Astrocyte (in vitro differentiated cells and primary cell): ENCODE data around the gene CFAP99. TPM values are rescaled to one million over a fixed set of nuclear protein-coding genes. Genes with fewer than 3 reads are reported as not detected.

Experiments
- DNase-seq: peaks from one replicate; pipeline ENCODE4 v3.0.0-alpha.2; 2010; ENCODE audit warnings: low read depth
- FAIRE-seq: peaks from 2 replicates; lab custom pipeline; 2011; peaks lifted over from hg19 to GRCh38; lab: Jason Lieb, UNC
- H2AFZ ChIP-seq: 2 replicates; pipeline ENCODE4 v1.6.0; 2012; ENCODE audit warnings: low read depth, low read length, inconsistent platforms
- H3K27ac ChIP-seq: 2 replicates; pipeline ENCODE4 v1.5.1; 2011; ENCODE audit warnings: low read depth, low read length, inconsistent platforms
- H3K27me3 ChIP-seq: 2 replicates; pipeline ENCODE4 v1.6.0; 2011; ENCODE audit warnings: low read length, inconsistent platforms; ENCODE audit not compliant: insufficient read depth
- H3K36me3 ChIP-seq: 2 replicates; pipeline ENCODE4 v1.5.1; 2011; ENCODE audit warnings: low read length, inconsistent platforms; ENCODE audit not compliant: insufficient read depth
- H3K4me1 ChIP-seq: 2 replicates; pipeline ENCODE4 v1.5.1; 2011; ENCODE audit warnings: low read length, inconsistent platforms; ENCODE audit not compliant: insufficient read depth
- H3K4me2 ChIP-seq: 2 replicates; pipeline ENCODE4 v1.6.0; 2012; ENCODE audit warnings: low read length, inconsistent platforms
- H3K4me3 ChIP-seq: 2 replicates; pipeline ENCODE4 v1.5.1; 2011; ENCODE audit warnings: low read depth, mild to moderate bottlenecking, low read length, inconsistent platforms; ENCODE audit not compliant: insufficient read depth
- H3K79me2 ChIP-seq: 2 replicates; pipeline ENCODE4 v1.6.0; 2012; ENCODE audit warnings: mild to moderate bottlenecking, low read length, inconsistent platforms; ENCODE audit not compliant: insufficient read depth
- H3K9ac ChIP-seq: 2 replicates; pipeline ENCODE4 v1.6.0; 2012; ENCODE audit warnings: mild to moderate bottlenecking, low read length, inconsistent platforms
- H3K9me3 ChIP-seq: 2 replicates; pipeline ENCODE4 v1.5.1; 2012; ENCODE audit warnings: low read depth, mild to moderate bottlenecking, low read length, inconsistent platforms; ENCODE audit not compliant: insufficient read depth
- H4K20me1 ChIP-seq: 2 replicates; pipeline ENCODE4 v1.6.0; 2012; ENCODE audit warnings: low read length, inconsistent platforms; ENCODE audit not compliant: insufficient read depth
- H3K27ac Mint-ChIP-seq: one replicate; pipeline ENCODE4 v1.8.0; 2021; ENCODE audit warnings: mild to moderate bottlenecking, mixed read lengths; ENCODE audit not compliant: unreplicated experiment
- H3K27me3 Mint-ChIP-seq: one replicate; pipeline ENCODE4 v1.8.0; 2021; ENCODE audit warnings: low read depth, mixed read lengths; ENCODE audit not compliant: unreplicated experiment
- H3K36me3 Mint-ChIP-seq: one replicate; pipeline ENCODE4 v1.8.0; 2021; ENCODE audit warnings: low read depth, mixed read lengths; ENCODE audit not compliant: unreplicated experiment
- H3K4me1 Mint-ChIP-seq: one replicate; pipeline ENCODE4 v1.8.0; 2021; ENCODE audit warnings: low read depth, mixed read lengths; ENCODE audit not compliant: unreplicated experiment
- H3K4me3 Mint-ChIP-seq: one replicate; pipeline ENCODE4 v1.8.0; 2021; ENCODE audit warnings: mild to moderate bottlenecking, moderate library complexity, mixed read lengths; ENCODE audit not compliant: unreplicated experiment
- H3K9me3 Mint-ChIP-seq: one replicate; pipeline ENCODE4 v1.8.0; 2021; ENCODE audit warnings: mild to moderate bottlenecking, mixed read lengths; ENCODE audit not compliant: unreplicated experiment
- CTCF ChIP-seq: IDR thresholded peaks from 2 replicates; pipeline ENCODE4 v1.5.1; 2011; ENCODE audit warnings: low read depth, mild to moderate bottlenecking, inconsistent platforms, low read length, moderate library complexity; ENCODE audit not compliant: insufficient read depth
- EZH2 ChIP-seq: IDR thresholded peaks from 2 replicates; pipeline ENCODE4 v1.6.1; 2012; ENCODE audit warnings: mild to moderate bottlenecking, low read length, inconsistent platforms; ENCODE audit not compliant: insufficient read depth
- total RNA-seq: library from RNA; stranded (reverse); gene quantifications from 2 replicates; pipeline ENCODE4 v1.2.1, GENCODE V29; 2021

Gene CFAP99
- total RNA-seq, 1 donor from 2014 or later: not detected

- TF ChIP-seq EZH2 (no peak), CTCF (no peak)
- H3K9me3 Mint-ChIP-seq: no peaks in the 10 kb centered on the region
- Histone ChIP-seq H3K36me3 (no peaks in the 10 kb centered on the region), H3K27me3 (no peaks in the 10 kb centered on the region), H3K79me2 (no peaks in the 10 kb centered on the region), H3K9me3 (no peaks in the 10 kb centered on the region), H3K9ac (no peak overlapping the region), H3K4me2 (no peak overlapping the region), H2AFZ (no peak overlapping the region), H3K4me3 (no peak overlapping the region), H3K27ac (no peak overlapping the region), H4K20me1 (no peaks in the 10 kb centered on the region), H3K4me1 (no peaks in the 10 kb centered on the region)
- DNase-seq (no peak), FAIRE-seq (no peak)
- peaks cover 36% of the 10 kb centered on the region for H3K27me3 Mint-ChIP-seq
- H3K4me3 Mint-ChIP-seq: no peak overlapping the region
- peaks cover 2% of the 10 kb centered on the region for H3K4me1 Mint-ChIP-seq
- no peaks in the 10 kb centered on the region for H3K36me3 Mint-ChIP-seq
- H3K27ac Mint-ChIP-seq: no peak overlapping the region
Measured at GRCh38 chr4:2436301-2436700, 17.5 kb downstream of the CFAP99 start.

- Histone ChIP-seq H3K27me3 (no peaks in the 10 kb centered on the region), H4K20me1 (no peaks in the 10 kb centered on the region), H3K4me2 (no peak overlapping the region), H3K9ac (no peak overlapping the region), H3K4me3 (no peak overlapping the region), H3K4me1 (no peaks in the 10 kb centered on the region), H3K36me3 (no peaks in the 10 kb centered on the region), H2AFZ (no peak overlapping the region), H3K79me2 (no peaks in the 10 kb centered on the region), H3K27ac (no peak overlapping the region), H3K9me3 (no peaks in the 10 kb centered on the region)
- H3K27ac Mint-ChIP-seq: no peak overlapping the region
- no peaks in the 10 kb centered on the region for H3K9me3 Mint-ChIP-seq
- FAIRE-seq (no peak), DNase-seq (no peak)
- H3K36me3 Mint-ChIP-seq: no peaks in the 10 kb centered on the region
- peaks cover 2% of the 10 kb centered on the region for H3K4me1 Mint-ChIP-seq
- no peak for TF ChIP-seq EZH2
- peaks cover 36% of the 10 kb centered on the region for H3K27me3 Mint-ChIP-seq
- no peak overlapping the region for H3K4me3 Mint-ChIP-seq
Measured at GRCh38 chr4:2436761-2437474, 18.2 kb downstream of the CFAP99 start.

- Mint-ChIP-seq H3K9me3 (no peaks in the 10 kb centered on the region), H3K36me3 (no peaks in the 10 kb centered on the region), H3K4me1 (peaks cover 2% of the 10 kb centered on the region), H3K27me3 (peaks cover 36% of the 10 kb centered on the region), H3K4me3 (no peak overlapping the region), H3K27ac (no peak overlapping the region)
- TF ChIP-seq EZH2 (no peak), CTCF (no peak)
- H3K4me3 ChIP-seq: no peak overlapping the region
- H3K79me2 ChIP-seq: no peaks in the 10 kb centered on the region
- H4K20me1 ChIP-seq: no peaks in the 10 kb centered on the region
- H3K27ac ChIP-seq: no peak overlapping the region
- H3K9me3 ChIP-seq: no peaks in the 10 kb centered on the region
- H2AFZ ChIP-seq: no peak overlapping the region
- no peaks in the 10 kb centered on the region for H3K36me3 ChIP-seq
- no peak for FAIRE-seq
- no peaks in the 10 kb centered on the region for H3K27me3 ChIP-seq
- H3K4me1 ChIP-seq: no peaks in the 10 kb centered on the region
- H3K9ac ChIP-seq: no peak overlapping the region
- no peak overlapping the region for H3K4me2 ChIP-seq
- no peak for DNase-seq
Measured at GRCh38 chr4:2437475-2438215, 18.9 kb downstream of the CFAP99 start.
